HG03097 (cell line): ENCODE measurements around the gene KRABD2.
"Not testable (repeated sequence)": the region's sequence is repeated elsewhere in the genome, so short reads cannot be mapped to it uniquely, and the experiment has no call there.

Source experiments
- ATAC-seq: cut with Tn5 transposase; IDR thresholded peaks from one replicate; pipeline ENCODE4 v1.9.1; 2021; ENCODE audit not compliant: unreplicated experiment, low FRiP score

The KRABD2 gene

GRCh38 chr17:8365143-8365542 lies 11.4 kb downstream of the KRABD2 start:
- ATAC-seq, result no peak

GRCh38 chr17:8362651-8363332 lies 13.7 kb downstream of the KRABD2 start:
- ATAC-seq, result no peak

GRCh38 chr17:8360751-8361150 lies 15.8 kb downstream of the KRABD2 start:
- no peak for ATAC-seq

- ATAC-seq, result no peak
Observed at GRCh38 chr17:8360260-8360659, 16.2 kb downstream of the KRABD2 start.

GRCh38 chr17:8359769-8360168 lies 16.7 kb downstream of the KRABD2 start:
- ATAC-seq, result no peak

GRCh38 chr17:8357910-8358309 lies 18.6 kb downstream of the KRABD2 start:
- ATAC-seq, result no peak

- no peak for ATAC-seq
Observed at GRCh38 chr17:8354236-8354635, 22.3 kb downstream of the KRABD2 start.

- no peak for ATAC-seq
Observed at GRCh38 chr17:8353736-8354135, 22.8 kb downstream of the KRABD2 start.

GRCh38 chr17:8350339-8350738 lies 26.2 kb downstream of the KRABD2 start:
- ATAC-seq, result no peak

- not testable (repeated sequence) for ATAC-seq
Observed at GRCh38 chr17:8347001-8347400, 29.5 kb downstream of the KRABD2 start.

GRCh38 chr17:8345951-8346665 lies 30.4 kb downstream of the KRABD2 start:
- ATAC-seq, result no peak

- no peak for ATAC-seq
Observed at GRCh38 chr17:8345052-8345690, 31.3 kb downstream of the KRABD2 start.

GRCh38 chr17:8341456-8341855 lies 35.0 kb downstream of the KRABD2 start:
- no peak for ATAC-seq

- ATAC-seq, result no peak
Observed at GRCh38 chr17:8339540-8339939, 37.0 kb downstream of the KRABD2 start, which contains the start of gene ODF4. ODF4 (plus strand) TSS chr17:8339840; CDS start chr17:8340052, 212 bp downstream.

- no peak for ATAC-seq
Observed at GRCh38 chr17:8338753-8339140, 37.8 kb downstream of the KRABD2 start.

- ATAC-seq, result no peak
Observed at GRCh38 chr17:8337802-8338752, 38.4 kb downstream of the KRABD2 start.

- no peak for ATAC-seq
Observed at GRCh38 chr17:8333281-8333680, 43.2 kb downstream of the KRABD2 start.

GRCh38 chr17:8332688-8333087 lies 43.8 kb downstream of the KRABD2 start:
- no peak for ATAC-seq

- no peak for ATAC-seq
Observed at GRCh38 chr17:8332128-8332527, 44.4 kb downstream of the KRABD2 start.

- no peak for ATAC-seq
Observed at GRCh38 chr17:8327303-8327649, 49.2 kb downstream of the KRABD2 start.
